Activated CD4-positive, alpha-beta T cell treated with anti-CD3 and anti-CD28 coated beads, Interleukin-2, Interleukin-4, amounts not matched to agents 100 ng/mL and 50 ng/mL, durations not matched to agents 16 hours and 8 hours (primary cell): ENCODE results near the gene TLN1.
A peak's percentile ranks its signal among the peaks of the same experiment; 100 is the strongest.

ENCODE experiments used
- DNase-seq: peaks from one replicate; pipeline ENCODE4 v3.0.0-alpha.2; 2020; ENCODE audit warnings: low spot score

TLN1 gene

GRCh38 chr9:35729700-35730485, 2.1 kb downstream of the TLN1 start:
- peak; percentile 60 for DNase-seq

GRCh38 chr9:35729101-35729500, 2.9 kb downstream of the TLN1 start:
- no peak for DNase-seq

- peak; percentile 75 for DNase-seq
Measured at GRCh38 chr9:35728041-35728971, 3.7 kb downstream of the TLN1 start.

GRCh38 chr9:35727676-35728040, 4.3 kb downstream of the TLN1 start:
- DNase-seq = no peak

GRCh38 chr9:35726931-35727330, 5.1 kb downstream of the TLN1 start:
- no peak for DNase-seq

- no peak for DNase-seq
Measured at GRCh38 chr9:35725362-35725761, 6.6 kb downstream of the TLN1 start.

GRCh38 chr9:35723908-35724307, 8.1 kb downstream of the TLN1 start:
- no peak for DNase-seq

- no peak for DNase-seq
Measured at GRCh38 chr9:35723426-35723825, 8.6 kb downstream of the TLN1 start.

- no peak for DNase-seq
Measured at GRCh38 chr9:35719546-35719945, 12.4 kb downstream of the TLN1 start.

GRCh38 chr9:35718721-35719511, 13.1 kb downstream of the TLN1 start:
- no peak for DNase-seq

GRCh38 chr9:35717132-35717870, 14.7 kb downstream of the TLN1 start:
- no peak for DNase-seq

GRCh38 chr9:35716230-35716629, 15.8 kb downstream of the TLN1 start:
- DNase-seq = no peak

- DNase-seq = no peak
Measured at GRCh38 chr9:35714579-35715252, 17.3 kb downstream of the TLN1 start.

- DNase-seq = no peak
Measured at GRCh38 chr9:35714123-35714522, 17.9 kb downstream of the TLN1 start.

GRCh38 chr9:35713578-35713977, 18.4 kb downstream of the TLN1 start:
- no peak for DNase-seq

GRCh38 chr9:35712762-35713400, 19.1 kb downstream of the TLN1 start:
- no peak for DNase-seq

- DNase-seq = no peak
Measured at GRCh38 chr9:35711501-35712428, 20.2 kb downstream of the TLN1 start.

- no peak for DNase-seq
Measured at GRCh38 chr9:35710818-35711500, 21.0 kb downstream of the TLN1 start.

- no peak for DNase-seq
Measured at GRCh38 chr9:35708146-35708545, 23.8 kb downstream of the TLN1 start.
